ENCODE results near the gene AMY1A.
"Not testable (repeated sequence)": the region's sequence is repeated elsewhere in the genome, so short reads cannot be mapped to it uniquely, and the experiment has no call there.

- not testable (repeated sequence) for TF ChIP-seq CTCF (IDR thresholded peaks at IDR 0.05; ENCODE audit: low read depth, low read length); MYC (IDR thresholded peaks at IDR 0.05; ENCODE audit: low read depth, low read length); POLR2A (IDR thresholded peaks at IDR 0.05; ENCODE audit: extremely low read depth, insufficient read length)
Measured at GRCh38 chr1:103643908-103644307, 11.7 kb upstream of the AMY1A start.

All from NB4 (cell line).